Measurements from ENCODE around the gene RAB15.

The RAB15 gene

DNA sequence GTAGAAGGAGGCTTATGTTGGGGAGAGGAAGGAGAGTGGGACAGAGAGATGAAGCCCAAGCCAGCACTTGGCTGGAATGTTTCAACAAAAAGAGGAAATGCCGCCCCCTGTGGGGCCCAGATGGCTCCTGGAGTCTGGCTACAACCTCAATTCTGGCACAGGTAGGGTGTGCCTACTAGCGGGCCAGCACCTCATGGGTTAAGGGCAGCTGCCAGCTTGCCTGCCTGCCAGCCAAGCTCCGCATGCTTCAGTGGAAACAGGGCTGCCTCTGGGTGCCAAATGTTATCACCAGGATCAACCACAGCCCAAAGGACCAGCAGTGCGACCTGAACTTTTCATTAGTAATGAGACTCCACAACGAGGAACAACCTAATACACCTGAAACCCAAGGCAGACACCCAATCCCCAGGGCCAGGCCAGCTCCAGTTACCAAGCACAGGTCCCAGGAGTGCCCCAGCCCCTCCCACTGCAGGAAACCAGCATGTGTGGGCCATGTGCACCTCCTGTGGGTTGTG is 11.3 kb downstream of the RAB15 start:
- Histone ChIP-seq H4K8ac (ENCODE audit: low read length) (no peak overlapping the region), H3K79me1 (replicated peaks; ENCODE audit: low read length, poor library complexity, severe bottlenecking) (peaks cover 41% of the 10 kb centered on the region), H2AK5ac (ENCODE audit: low read length, severe bottlenecking) (no peak overlapping the region), H3K36me3 (ENCODE audit: control insufficient read depth in 1 of 2, insufficient read depth in 2 of 2, low read depth in 1 of 2, low read length in 2 of 2) (peaks cover 0 to 47% of the 10 kb centered on the region in 2 experiments), H3K4me1 (ENCODE audit: control insufficient read depth, insufficient read depth, low read depth, low read length) (peaks cover 39% of the 10 kb centered on the region), H3K23ac (ENCODE audit: low read length in 2 of 2) (no peak overlapping the region), H3K4ac (ENCODE audit: low read depth in 1 of 2, low read length in 2 of 2) (no peak overlapping the region), H3K4me2 (ENCODE audit: low read length, poor library complexity, severe bottlenecking) (no peak overlapping the region), H2BK5ac (ENCODE audit: low read depth, low read length, poor library complexity, severe bottlenecking) (no peak overlapping the region), H3K14ac (ENCODE audit: low read length in 2 of 2) (no peak overlapping the region), H2BK15ac (ENCODE audit: low read depth, poor library complexity, severe bottlenecking) (no peak overlapping the region), H2BK120ac (ENCODE audit: low read depth, low read length) (no peak overlapping the region), H3K4me3 (ENCODE audit: insufficient read depth in 1 of 2, low read depth in 1 of 2, low read length in 2 of 2) (no peak overlapping the region), H2BK12ac (ENCODE audit: low read length in 2 of 2) (no peak overlapping the region), H3K27ac (ENCODE audit: low read length, poor library complexity, severe bottlenecking) (no peak overlapping the region), H3K18ac (ENCODE audit: low read depth in 1 of 2, low read length in 2 of 2) (no peak overlapping the region), H3K9ac (ENCODE audit: low read length) (no peak overlapping the region), H3K9me3 (ENCODE audit: control insufficient read depth, low read length) (no peaks in the 10 kb centered on the region), H2AFZ (ENCODE audit: low read depth, low read length) (no peak overlapping the region), H4K91ac (ENCODE audit: low read length) (no peak overlapping the region), H3K27me3 (ENCODE audit: control insufficient read depth in 1 of 2, insufficient read depth in 1 of 2, low read length in 2 of 2) (no peaks in the 10 kb centered on the region)
- no peak for DNase-seq
- WGBS: 68% methylated on average over 5 of the region's 5 CpGs

DNA sequence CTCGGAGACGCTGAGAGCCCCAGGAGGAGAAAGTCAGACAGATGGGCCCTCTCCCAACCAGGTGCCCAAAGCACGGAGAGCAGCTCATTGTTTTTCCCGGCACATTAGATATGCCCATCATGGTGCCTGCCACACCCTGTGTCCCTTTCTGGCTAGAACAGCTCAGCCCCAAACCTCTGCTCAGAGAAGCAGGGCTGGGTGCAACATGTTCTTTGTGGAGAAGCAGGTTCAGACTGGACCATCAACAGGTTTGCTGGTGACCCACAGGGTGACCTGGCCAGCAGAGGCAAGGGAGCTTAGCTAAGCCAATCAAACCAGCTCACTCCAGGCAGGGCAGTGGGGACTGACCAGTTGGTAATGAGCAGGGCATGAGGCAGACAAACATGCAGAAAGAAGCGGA is 13.4 kb downstream of the RAB15 start:
- no peak overlapping the region for H2BK5ac ChIP-seq (ENCODE audit: low read depth, low read length, poor library complexity, severe bottlenecking)
- no peak overlapping the region for H4K91ac ChIP-seq (ENCODE audit: low read length)
- no peak overlapping the region for H2AFZ ChIP-seq (ENCODE audit: low read depth, low read length)
- H3K9me3 ChIP-seq (ENCODE audit: control insufficient read depth, low read length): no peaks in the 10 kb centered on the region
- H3K79me1 ChIP-seq (replicated peaks; ENCODE audit: low read length, poor library complexity, severe bottlenecking): peaks cover 53% of the 10 kb centered on the region
- H3K27me3 ChIP-seq (ENCODE audit: control insufficient read depth in 1 of 2, insufficient read depth in 1 of 2, low read length in 2 of 2): no peaks in the 10 kb centered on the region
- H3K4me2 ChIP-seq (ENCODE audit: low read length, poor library complexity, severe bottlenecking): no peak overlapping the region
- H3K4me3 ChIP-seq (ENCODE audit: insufficient read depth in 1 of 2, low read depth in 1 of 2, low read length in 2 of 2): no peak overlapping the region
- H3K14ac ChIP-seq (ENCODE audit: low read length in 2 of 2): peak overlapping the region in 1 of 2 experiments; percentile 23
- no peak overlapping the region for H2BK15ac ChIP-seq (ENCODE audit: low read depth, poor library complexity, severe bottlenecking)
- no peak overlapping the region for H3K4ac ChIP-seq (ENCODE audit: low read depth in 1 of 2, low read length in 2 of 2)
- no peak overlapping the region for H3K27ac ChIP-seq (ENCODE audit: low read length, poor library complexity, severe bottlenecking)
- H3K18ac ChIP-seq (ENCODE audit: low read depth in 1 of 2, low read length in 2 of 2): no peak overlapping the region
- no peak overlapping the region for H2AK5ac ChIP-seq (ENCODE audit: low read length, severe bottlenecking)
- H2BK12ac ChIP-seq (ENCODE audit: low read length in 2 of 2): no peak overlapping the region
- H3K36me3 ChIP-seq (ENCODE audit: control insufficient read depth in 1 of 2, insufficient read depth in 2 of 2, low read depth in 1 of 2, low read length in 2 of 2): peaks cover 0 to 43% of the 10 kb centered on the region in 2 experiments
- 97% methylated on average over 5 of the region's 5 CpGs for WGBS
- no peak overlapping the region for H4K8ac ChIP-seq (ENCODE audit: low read length)
- DNase-seq: no peak
- no peak overlapping the region for H3K9ac ChIP-seq (ENCODE audit: low read length)
- peaks cover 49% of the 10 kb centered on the region for H3K4me1 ChIP-seq (ENCODE audit: control insufficient read depth, insufficient read depth, low read depth, low read length)
- H2BK120ac ChIP-seq (ENCODE audit: low read depth, low read length): no peak overlapping the region
- H3K23ac ChIP-seq (ENCODE audit: low read length in 2 of 2): no peak overlapping the region

DNA sequence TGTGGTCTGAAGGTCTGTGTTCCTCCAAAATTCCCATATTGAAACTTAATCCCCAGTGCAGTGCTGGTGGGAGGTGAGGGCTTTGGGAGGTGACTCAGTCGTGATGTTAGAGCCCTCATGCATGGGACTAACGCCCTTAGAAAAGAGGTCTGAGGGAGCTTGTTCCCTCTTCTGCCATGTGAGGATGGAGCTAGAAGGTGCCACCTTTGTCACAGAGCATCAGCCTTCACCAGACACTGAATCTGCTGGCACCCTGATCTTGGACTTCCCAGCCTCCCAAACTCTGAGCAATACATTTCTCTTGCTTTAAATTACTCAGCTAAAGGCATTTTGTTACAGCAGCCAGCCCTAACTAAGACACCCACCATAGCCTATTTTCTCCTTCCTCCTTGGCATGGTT is 13.9 kb downstream of the RAB15 start:
- Histone ChIP-seq H2AK5ac (ENCODE audit: low read length, severe bottlenecking) (no peak overlapping the region), H3K23ac (ENCODE audit: low read length in 2 of 2) (no peak overlapping the region), H3K36me3 (ENCODE audit: control insufficient read depth in 1 of 2, insufficient read depth in 2 of 2, low read depth in 1 of 2, low read length in 2 of 2) (peaks cover 0 to 43% of the 10 kb centered on the region in 2 experiments), H3K27me3 (ENCODE audit: control insufficient read depth in 1 of 2, insufficient read depth in 1 of 2, low read length in 2 of 2) (no peaks in the 10 kb centered on the region), H3K4me1 (ENCODE audit: control insufficient read depth, insufficient read depth, low read depth, low read length) (peaks cover 46% of the 10 kb centered on the region), H3K79me1 (replicated peaks; ENCODE audit: low read length, poor library complexity, severe bottlenecking) (peaks cover 55% of the 10 kb centered on the region), H4K91ac (ENCODE audit: low read length) (no peak overlapping the region), H2BK5ac (ENCODE audit: low read depth, low read length, poor library complexity, severe bottlenecking) (no peak overlapping the region), H3K9me3 (ENCODE audit: control insufficient read depth, low read length) (no peaks in the 10 kb centered on the region), H3K27ac (ENCODE audit: low read length, poor library complexity, severe bottlenecking) (no peak overlapping the region), H2AFZ (ENCODE audit: low read depth, low read length) (no peak overlapping the region), H2BK12ac (ENCODE audit: low read length in 2 of 2) (no peak overlapping the region), H3K18ac (ENCODE audit: low read depth in 1 of 2, low read length in 2 of 2) (no peak overlapping the region), H2BK15ac (ENCODE audit: low read depth, poor library complexity, severe bottlenecking) (no peak overlapping the region), H2BK120ac (ENCODE audit: low read depth, low read length) (no peak overlapping the region), H4K8ac (ENCODE audit: low read length) (no peak overlapping the region), H3K4me2 (ENCODE audit: low read length, poor library complexity, severe bottlenecking) (no peak overlapping the region), H3K14ac (ENCODE audit: low read length in 2 of 2) (no peak overlapping the region), H3K9ac (ENCODE audit: low read length) (no peak overlapping the region), H3K4me3 (ENCODE audit: insufficient read depth in 1 of 2, low read depth in 1 of 2, low read length in 2 of 2) (no peak overlapping the region), H3K4ac (ENCODE audit: low read depth in 1 of 2, low read length in 2 of 2) (no peak overlapping the region)
- no peak for DNase-seq
- 97% methylated on average over 2 of the region's 2 CpGs for WGBS

DNA sequence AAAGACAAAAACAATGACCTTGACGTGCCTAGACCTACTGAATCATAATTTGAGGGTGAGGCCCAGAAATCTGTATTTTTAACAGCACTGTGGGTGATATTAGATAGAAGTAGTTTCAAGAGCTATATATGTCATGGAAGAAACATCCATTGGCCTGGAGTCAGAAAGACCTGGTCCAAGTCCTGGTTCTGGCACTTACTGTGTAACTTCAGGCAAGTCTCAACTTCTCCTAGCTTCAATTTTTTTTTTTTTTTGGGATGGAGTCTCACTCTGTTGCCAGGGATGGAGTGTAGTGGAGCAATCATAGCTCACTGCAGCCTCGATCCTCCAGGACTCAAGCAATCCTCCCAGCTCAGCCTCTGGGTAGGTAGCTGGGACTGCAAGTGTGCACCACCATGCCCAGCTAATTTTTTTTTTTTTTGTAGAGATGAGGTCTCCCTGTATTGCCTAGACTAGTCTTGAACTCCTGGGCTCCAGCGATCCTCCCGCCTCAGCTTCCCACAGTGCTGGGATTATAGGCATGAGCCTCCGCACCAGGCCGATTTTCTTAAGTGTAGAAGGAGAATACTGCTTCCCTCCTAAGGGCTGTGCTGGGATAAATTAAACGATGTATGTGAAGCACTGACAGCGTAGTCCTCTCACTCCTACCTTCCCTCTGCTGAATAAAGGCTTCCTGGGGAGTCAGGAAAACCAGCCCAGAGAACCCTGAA is 15.3 kb downstream of the RAB15 start:
- Histone ChIP-seq H3K14ac (ENCODE audit: low read length in 2 of 2) (no peak overlapping the region), H3K23ac (ENCODE audit: low read length in 2 of 2) (no peak overlapping the region), H4K8ac (ENCODE audit: low read length) (no peak overlapping the region), H3K9me3 (ENCODE audit: control insufficient read depth, low read length) (no peaks in the 10 kb centered on the region), H2AK5ac (ENCODE audit: low read length, severe bottlenecking) (no peak overlapping the region), H2BK5ac (ENCODE audit: low read depth, low read length, poor library complexity, severe bottlenecking) (no peak overlapping the region), H2BK12ac (ENCODE audit: low read length in 2 of 2) (no peak overlapping the region), H2AFZ (ENCODE audit: low read depth, low read length) (no peak overlapping the region), H3K18ac (ENCODE audit: low read depth in 1 of 2, low read length in 2 of 2) (no peak overlapping the region), H3K27me3 (ENCODE audit: control insufficient read depth in 1 of 2, insufficient read depth in 1 of 2, low read length in 2 of 2) (no peaks in the 10 kb centered on the region), H3K79me1 (replicated peaks; ENCODE audit: low read length, poor library complexity, severe bottlenecking) (peaks cover 59% of the 10 kb centered on the region), H3K27ac (ENCODE audit: low read length, poor library complexity, severe bottlenecking) (no peak overlapping the region), H3K4me2 (ENCODE audit: low read length, poor library complexity, severe bottlenecking) (no peak overlapping the region), H2BK15ac (ENCODE audit: low read depth, poor library complexity, severe bottlenecking) (no peak overlapping the region), H3K36me3 (ENCODE audit: control insufficient read depth in 1 of 2, insufficient read depth in 2 of 2, low read depth in 1 of 2, low read length in 2 of 2) (peaks cover 0 to 50% of the 10 kb centered on the region in 2 experiments), H3K4ac (ENCODE audit: low read depth in 1 of 2, low read length in 2 of 2) (no peak overlapping the region), H3K4me3 (ENCODE audit: insufficient read depth in 1 of 2, low read depth in 1 of 2, low read length in 2 of 2) (no peak overlapping the region), H3K4me1 (ENCODE audit: control insufficient read depth, insufficient read depth, low read depth, low read length) (peaks cover 45% of the 10 kb centered on the region), H4K91ac (ENCODE audit: low read length) (no peak overlapping the region), H2BK120ac (ENCODE audit: low read depth, low read length) (no peak overlapping the region), H3K9ac (ENCODE audit: low read length) (no peak overlapping the region)
- 90% methylated on average over 4 of the region's 8 CpGs for WGBS
- DNase-seq: no peak
